HG02571 (cell line): ENCODE data around the gene COX7A1.
A peak's percentile ranks its signal among the peaks of the same experiment; 100 is the strongest.

Experiments used
- ATAC-seq: cut with Tn5 transposase; IDR thresholded peaks from one replicate; pipeline ENCODE4 v1.9.1; 2021; ENCODE audit warnings: mild to moderate bottlenecking, moderate library complexity; ENCODE audit not compliant: unreplicated experiment

Gene COX7A1

GRCh38 chr19:36113894-36114720, 38.1 kb downstream of the COX7A1 start:
- peak; percentile 1 for ATAC-seq

- no peak for ATAC-seq
Measured at GRCh38 chr19:36113425-36113824, 38.8 kb downstream of the COX7A1 start.

GRCh38 chr19:36112678-36113077, 39.6 kb downstream of the COX7A1 start:
- no peak for ATAC-seq

- no peak for ATAC-seq
Measured at GRCh38 chr19:36111200-36111539, 41.1 kb downstream of the COX7A1 start.

- ATAC-seq: no peak
Measured at GRCh38 chr19:36110487-36111199, 41.6 kb downstream of the COX7A1 start, which contains the start of gene OVOL3. Gene OVOL3, plus strand, starts transcription at chr19:36111143. Its CDS starts 60 bp downstream, at chr19:36111203.

GRCh38 chr19:36108684-36109083, 43.6 kb downstream of the COX7A1 start:
- ATAC-seq: no peak

- no peak for ATAC-seq
Measured at GRCh38 chr19:36106991-36107390, 45.3 kb downstream of the COX7A1 start.

- ATAC-seq: no peak
Measured at GRCh38 chr19:36106441-36106840, 45.8 kb downstream of the COX7A1 start.

- ATAC-seq: no peak
Measured at GRCh38 chr19:36103842-36104552, 48.2 kb downstream of the COX7A1 start.

GRCh38 chr19:36103040-36103626, 49.1 kb downstream of the COX7A1 start:
- no peak for ATAC-seq

GRCh38 chr19:36101550-36102327, 50.5 kb downstream of the COX7A1 start:
- no peak for ATAC-seq
